ES-I3 (cell line): ENCODE measurements around the gene PDP2.
"Not testable (repeated sequence)": the region's sequence is repeated elsewhere in the genome, so short reads cannot be mapped to it uniquely, and the experiment has no call there.

ENCODE experiments used
- H3K36me3 ChIP-seq: 2 replicates; pipeline ENCODE4 v1.6.1; 2013; ENCODE audit warnings: mild to moderate bottlenecking, low read length, control low read depth, moderate library complexity; ENCODE audit not compliant: insufficient read depth
- H3K4me1 ChIP-seq: 2 replicates; pipeline ENCODE4 v1.6.1; 2013; ENCODE audit warnings: mild to moderate bottlenecking, control low read depth, low read length; ENCODE audit not compliant: insufficient read depth
- H3K9ac ChIP-seq: 2 replicates; pipeline ENCODE4 v1.6.1; 2013; ENCODE audit warnings: low read depth, mild to moderate bottlenecking, low read length, moderate library complexity
- H3K9me3 ChIP-seq: 2 replicates; pipeline ENCODE4 v1.6.1; 2013; ENCODE audit warnings: mild to moderate bottlenecking, low read length, moderate library complexity; ENCODE audit not compliant: control insufficient read depth, insufficient read depth

PDP2 gene

DNA sequence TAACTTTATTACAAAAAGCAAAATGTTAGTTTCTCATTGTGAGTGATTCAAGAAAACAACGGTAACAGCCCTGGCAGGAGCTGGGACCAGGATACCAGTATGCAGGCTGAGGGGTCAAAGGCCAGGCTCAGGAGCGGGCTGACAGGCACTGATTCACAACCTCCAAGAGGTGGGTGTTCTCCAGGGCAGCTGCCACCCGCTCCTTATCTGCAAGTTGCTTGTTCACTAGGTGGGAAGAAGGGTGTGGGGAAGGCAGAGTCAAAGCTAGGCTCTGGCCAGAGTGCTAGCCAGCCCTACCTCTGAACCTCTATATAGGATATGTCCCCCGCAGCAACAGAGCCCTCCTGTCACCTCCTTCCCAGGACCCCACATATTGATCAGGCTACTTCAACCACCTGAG lies 51.8 kb downstream of the PDP2 start:
- Histone ChIP-seq H3K36me3 (no peaks in the 10 kb centered on the region), H3K4me1 (peaks cover 15% of the 10 kb centered on the region; the same call in 1 of the 2 replicates), H3K9me3 (no peaks in the 10 kb centered on the region), H3K9ac (no peak overlapping the region)

GRCh38 chr16:66933776-66934137 lies 53.4 kb downstream of the PDP2 start:
- Histone ChIP-seq H3K36me3 (no peaks in the 10 kb centered on the region; the same call in 1 of the 2 replicates), H3K9me3 (no peaks in the 10 kb centered on the region), H3K4me1 (peaks cover 5% of the 10 kb centered on the region; the same call in 1 of the 2 replicates), H3K9ac (peak overlapping the region; percentile 97)

- Histone ChIP-seq H3K9ac (peak within 1 kb of the TSS; percentile 97), H3K4me1 (peaks cover 5% of the 10 kb centered on the region; the same call in 1 of the 2 replicates), H3K36me3 (no peaks in the 10 kb centered on the region; the same call in 1 of the 2 replicates), H3K9me3 (no peaks in the 10 kb centered on the region)
Observed at GRCh38 chr16:66934138-66934838, 54.0 kb downstream of the PDP2 start, which contains the start of gene CIAO2B. CIAO2B (minus strand) TSS chr16:66934402; CDS start chr16:66934364, 38 bp downstream.

DNA sequence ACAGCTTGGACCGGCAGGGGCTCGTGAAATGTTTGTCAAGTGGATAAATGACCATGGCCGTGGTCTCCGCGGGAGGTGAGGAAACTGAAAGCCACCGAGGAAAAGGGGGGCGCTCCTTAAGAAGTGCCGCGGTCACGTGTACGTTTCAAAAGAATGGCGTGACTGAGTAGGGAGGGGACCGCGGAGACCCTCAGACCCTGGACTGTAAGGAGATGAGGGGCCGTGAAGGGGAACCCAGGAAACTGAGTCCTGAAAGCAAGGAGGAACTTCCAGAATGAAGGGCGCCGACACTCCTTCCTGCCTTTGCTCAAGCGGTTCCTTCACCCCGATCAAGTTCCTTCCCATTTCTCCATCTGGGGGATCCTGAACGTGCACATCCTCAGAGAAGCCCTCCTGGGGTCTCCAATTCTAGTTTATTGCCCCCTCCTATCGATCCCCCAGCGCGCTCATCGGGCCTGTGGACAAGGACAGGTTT lies 54.6 kb downstream of the PDP2 start:
- peak overlapping the region; percentile 97 for H3K9ac ChIP-seq
- H3K9me3 ChIP-seq, H3K4me1 ChIP-seq, H3K36me3 ChIP-seq: not testable (repeated sequence)

- Histone ChIP-seq H3K9me3 (no peaks in the 10 kb centered on the region), H3K36me3 (no peaks in the 10 kb centered on the region; the same call in 1 of the 2 replicates), H3K9ac (peak within 1 kb of the TSS; percentile 97), H3K4me1 (peaks cover 5% of the 10 kb centered on the region; the same call in 1 of the 2 replicates)
Observed at GRCh38 chr16:66935314-66936011, 55.1 kb downstream of the PDP2 start, which contains the start of gene CES2. CES2 (plus strand) TSS chr16:66935516; CDS start chr16:66935636, 120 bp downstream.

GRCh38 chr16:66936462-66936861 lies 56.1 kb downstream of the PDP2 start:
- H3K36me3 ChIP-seq: no peaks in the 10 kb centered on the region; the same call in 1 of the 2 replicates
- H3K4me1 ChIP-seq: peaks cover 5% of the 10 kb centered on the region; the same call in 1 of the 2 replicates
- H3K9ac ChIP-seq: no peak overlapping the region; the same call in 1 of the 2 replicates
- no peaks in the 10 kb centered on the region for H3K9me3 ChIP-seq

DNA sequence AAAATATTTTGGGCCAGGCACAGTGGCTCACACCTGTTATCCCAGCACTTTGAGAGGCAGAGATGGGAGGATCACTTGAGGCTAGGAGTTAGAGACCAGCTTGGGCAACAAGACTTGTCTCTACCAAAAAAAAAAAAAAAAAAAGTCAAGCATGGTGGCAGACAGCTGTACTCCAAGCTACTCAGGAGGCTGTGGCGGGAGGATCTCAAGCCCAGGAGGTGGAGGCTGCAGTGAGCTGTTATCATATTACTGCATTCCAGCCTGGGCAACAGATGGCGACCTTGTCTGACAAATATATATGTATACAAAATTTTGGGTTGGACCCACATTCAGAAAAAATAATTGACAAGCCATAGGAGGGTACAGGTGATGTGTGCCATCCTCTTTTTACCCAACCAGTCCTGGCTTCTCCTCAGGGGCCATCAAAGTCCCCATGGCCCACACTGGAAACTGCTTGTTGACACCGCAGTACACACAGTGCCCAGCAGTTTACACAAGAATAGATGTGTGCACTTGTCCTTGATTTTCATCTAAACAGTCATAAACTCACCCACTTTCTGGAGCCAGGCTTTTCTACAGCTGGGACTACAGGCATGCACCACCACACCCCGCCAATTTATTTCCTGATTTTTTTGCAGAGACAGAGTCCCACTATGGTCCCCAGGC lies 56.7 kb downstream of the PDP2 start:
- Histone ChIP-seq H3K36me3 (peaks cover under 1% of the 10 kb centered on the region; the same call in 1 of the 2 replicates), H3K9ac (no peak overlapping the region)

GRCh38 chr16:66937725-66938337 lies 57.5 kb downstream of the PDP2 start:
- Histone ChIP-seq H3K9me3 (no peaks in the 10 kb centered on the region), H3K4me1 (peaks cover 5% of the 10 kb centered on the region; the same call in 1 of the 2 replicates), H3K9ac (no peak overlapping the region), H3K36me3 (peaks cover 6% of the 10 kb centered on the region)

More for the DNA sequence above, 56.7 kb downstream of the PDP2 start:
- H3K4me1 ChIP-seq: peaks cover 5% of the 10 kb centered on the region; the same call in 1 of the 2 replicates
- H3K9me3 ChIP-seq: no peaks in the 10 kb centered on the region

DNA sequence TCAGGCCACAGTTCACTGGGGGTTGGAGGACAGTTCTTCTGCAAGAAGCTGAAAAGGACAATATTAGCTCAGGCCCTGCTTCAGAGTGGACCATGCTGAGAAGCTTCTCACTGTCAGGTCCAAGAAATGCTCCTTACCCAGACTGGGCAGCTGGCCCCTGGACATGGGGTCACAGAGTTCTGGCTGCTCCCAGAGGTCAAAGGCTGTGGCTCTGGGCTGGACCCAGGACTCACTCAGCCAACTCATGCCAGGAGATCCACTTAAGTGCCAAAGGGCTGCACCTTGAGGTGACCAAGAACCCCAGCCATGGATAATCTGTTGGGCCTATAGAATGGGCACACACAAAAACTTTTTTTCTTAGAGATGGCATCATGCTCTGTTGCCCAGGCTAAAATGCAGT lies 59.1 kb downstream of the PDP2 start:
- Histone ChIP-seq H3K36me3 (peaks cover 6% of the 10 kb centered on the region), H3K9me3 (no peaks in the 10 kb centered on the region), H3K4me1 (no peaks in the 10 kb centered on the region), H3K9ac (no peak overlapping the region)

- H3K9ac ChIP-seq: no peak overlapping the region
- no peaks in the 10 kb centered on the region for H3K9me3 ChIP-seq
- H3K36me3 ChIP-seq: peaks cover 6% of the 10 kb centered on the region
- no peaks in the 10 kb centered on the region for H3K4me1 ChIP-seq
Observed at GRCh38 chr16:66940236-66940635, 59.9 kb downstream of the PDP2 start.
